Mucosa of rectum (tissue), 2 donors: ENCODE measurements around the gene RTCB.

Experiments used
- H3K27ac ChIP-seq, 2 donors: one replicate each; pipeline ENCODE4 v1.7.0; 2013; ENCODE audit warnings: inconsistent platforms in 2 of 2, low read depth in 2 of 2, low read length in 2 of 2
- H3K27me3 ChIP-seq, 2 donors: one replicate each; pipeline ENCODE4 v1.7.0; 2013; ENCODE audit warnings: low read length in 2 of 2; ENCODE audit not compliant: control insufficient read depth in 2 of 2, insufficient read depth in 2 of 2
- H3K36me3 ChIP-seq, 2 donors: one replicate each; pipeline ENCODE4 v1.7.0; 2013; ENCODE audit warnings: low read length in 2 of 2; ENCODE audit not compliant: control insufficient read depth in 2 of 2, insufficient read depth in 2 of 2
- H3K4me1 ChIP-seq, 2 donors: one replicate each; pipeline ENCODE4 v1.7.0; 2013; ENCODE audit warnings: low read length in 2 of 2, mild to moderate bottlenecking in 1 of 2; ENCODE audit not compliant: control insufficient read depth in 2 of 2, insufficient read depth in 2 of 2
- H3K4me3 ChIP-seq, 2 donors: one replicate each; pipeline ENCODE4 v1.7.0; 2013; ENCODE audit warnings: low read length in 2 of 2
- H3K9ac ChIP-seq, 2 donors: one replicate each; pipeline ENCODE4 v1.7.0; 2013; ENCODE audit warnings: low read length in 2 of 2, low read depth in 1 of 2, mild to moderate bottlenecking in 1 of 2
- H3K9me3 ChIP-seq, 2 donors: one replicate each; pipeline ENCODE4 v1.7.0; 2013; ENCODE audit warnings: low read length in 2 of 2; ENCODE audit not compliant: control insufficient read depth in 2 of 2
- donor health status: healthy.
- donor health status: Normal muscosa, but diverticular disease.

The RTCB gene

GRCh38 chr22:32417906-32418305 lies 5.9 kb upstream of the RTCB start:
- H3K27me3 ChIP-seq = peaks cover 0 to 6% of the 10 kb centered on the region in 2 donors
- H3K4me1 ChIP-seq = no peaks in the 10 kb centered on the region
- no peaks in the 10 kb centered on the region for H3K9me3 ChIP-seq
- no peak overlapping the region for H3K9ac ChIP-seq
- no peak overlapping the region for H3K4me3 ChIP-seq
- H3K36me3 ChIP-seq = no peaks in the 10 kb centered on the region
- H3K27ac ChIP-seq = no peak overlapping the region

- H3K9ac ChIP-seq = no peak overlapping the region
- H3K27me3 ChIP-seq = peaks cover 0 to 6% of the 10 kb centered on the region in 2 donors
- peaks cover 0 to 3% of the 10 kb centered on the region in 2 donors for H3K4me1 ChIP-seq
- H3K4me3 ChIP-seq = no peak overlapping the region
- H3K36me3 ChIP-seq = no peaks in the 10 kb centered on the region
- no peak overlapping the region for H3K27ac ChIP-seq
- H3K9me3 ChIP-seq = no peaks in the 10 kb centered on the region
These were observed 4.6 kb upstream of the RTCB start for GRCh38 chr22:32416556-32417085.

DNA sequence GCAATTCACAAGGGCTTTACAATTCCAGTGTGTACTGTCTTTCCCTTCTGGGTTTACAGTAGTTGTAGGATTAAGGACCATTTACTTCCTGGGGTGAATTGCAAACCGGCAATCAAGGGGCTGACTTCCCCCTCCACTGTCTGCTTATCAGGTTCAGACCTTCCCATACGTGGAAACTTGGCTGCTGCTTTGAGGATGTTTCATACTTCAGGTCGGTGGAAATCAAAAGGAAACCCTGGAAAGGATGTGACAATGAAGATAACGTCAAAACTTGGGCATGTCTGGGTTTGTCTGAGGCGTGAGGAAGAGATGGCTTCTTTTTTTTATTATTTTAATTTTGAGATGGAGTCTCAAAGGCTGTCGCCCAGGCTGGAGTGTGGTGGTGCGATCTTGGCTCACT lies 2.1 kb upstream of the RTCB start:
- Histone ChIP-seq H3K27ac (no peak overlapping the region), H3K36me3 (no peaks in the 10 kb centered on the region), H3K9ac (no peak overlapping the region), H3K9me3 (no peaks in the 10 kb centered on the region), H3K4me1 (peaks cover 15 to 18% of the 10 kb centered on the region in 2 donors), H3K27me3 (peaks cover 0 to 6% of the 10 kb centered on the region in 2 donors), H3K4me3 (no peak overlapping the region)

DNA sequence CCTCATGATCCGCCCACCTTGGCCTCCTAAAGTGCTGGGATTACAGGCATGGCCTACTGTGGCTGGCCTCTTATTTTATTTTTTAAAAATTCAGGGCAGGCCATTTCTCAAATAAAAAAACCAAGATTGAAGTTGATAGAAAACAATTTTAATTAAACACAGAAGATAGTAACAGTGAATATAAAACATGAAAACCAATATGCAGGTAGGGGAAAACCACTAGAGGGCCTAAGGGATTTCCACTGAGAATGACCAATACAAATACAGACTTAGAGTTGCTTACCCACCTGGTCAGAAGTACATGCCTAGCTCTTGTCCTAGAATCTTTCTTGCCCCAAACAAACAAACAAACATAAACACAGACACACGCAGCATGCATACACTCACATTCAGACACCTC lies 1.7 kb upstream of the RTCB start:
- Histone ChIP-seq H3K27me3 (peaks cover 0 to 6% of the 10 kb centered on the region in 2 donors), H3K4me3 (no peak overlapping the region), H3K36me3 (peaks cover 0 to 2% of the 10 kb centered on the region in 2 donors), H3K9me3 (no peaks in the 10 kb centered on the region), H3K9ac (no peak overlapping the region), H3K27ac (no peak overlapping the region), H3K4me1 (peaks cover 16 to 18% of the 10 kb centered on the region in 2 donors)

DNA sequence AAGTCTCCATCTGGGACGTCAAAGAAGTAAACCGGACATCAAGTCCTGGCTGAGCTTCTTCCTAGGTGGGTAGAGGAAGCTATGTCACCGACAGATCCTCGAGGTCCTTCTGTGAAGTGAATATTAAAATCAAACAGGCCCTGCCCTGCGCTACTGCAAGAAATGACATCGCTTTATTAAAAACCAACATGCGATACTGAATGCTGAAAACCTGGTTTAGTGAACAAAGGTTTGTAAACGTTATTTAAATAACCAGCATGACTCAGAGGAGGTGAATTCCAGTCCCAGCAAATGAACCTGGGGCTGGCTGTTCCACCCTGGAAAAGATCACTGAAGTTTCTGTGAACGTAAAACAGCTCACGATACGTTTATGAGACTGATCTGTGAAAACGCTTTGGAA lies 645 bp downstream of the RTCB start:
- Histone ChIP-seq H3K4me3 (peak overlapping the region; percentile 94 to 99), H3K27me3 (no peaks in the 10 kb centered on the region), H3K4me1 (peaks cover 16 to 18% of the 10 kb centered on the region in 2 donors), H3K9ac (peak overlapping the region; percentile 91 to 93), H3K27ac (peak overlapping the region; percentile 85 to 86), H3K9me3 (no peaks in the 10 kb centered on the region), H3K36me3 (peaks cover 19 to 24% of the 10 kb centered on the region in 2 donors)

GRCh38 chr22:32410459-32410858 lies 1.6 kb downstream of the RTCB start:
- Histone ChIP-seq H3K9me3 (no peaks in the 10 kb centered on the region), H3K4me3 (peak overlapping the region; percentile 49 to 94), H3K9ac (peak overlapping the region; percentile 1 to 93), H3K27ac (peak overlapping the region; percentile 85 to 86), H3K4me1 (peaks cover 16 to 18% of the 10 kb centered on the region in 2 donors), H3K36me3 (peaks cover 28 to 33% of the 10 kb centered on the region in 2 donors), H3K27me3 (no peaks in the 10 kb centered on the region)

DNA sequence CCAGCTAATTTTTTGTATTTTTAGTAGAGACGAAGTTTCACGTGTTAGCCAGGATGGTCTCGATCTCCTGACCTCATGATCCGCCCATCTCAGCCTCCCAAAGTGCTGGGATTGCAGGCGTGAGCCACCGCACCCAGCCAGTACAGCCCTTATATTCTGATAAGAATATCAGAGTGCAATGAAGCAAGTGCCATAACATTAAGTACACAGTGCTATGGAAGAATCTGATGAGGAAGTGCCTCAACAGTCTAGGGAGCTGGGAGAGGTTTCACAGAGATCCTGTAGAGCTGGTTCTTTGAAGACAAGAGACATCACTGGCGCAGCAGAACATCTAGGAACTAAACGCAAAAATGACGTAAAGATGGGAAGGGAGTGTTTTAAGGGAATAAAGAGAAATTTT lies 2.1 kb downstream of the RTCB start:
- H3K9ac ChIP-seq = peak overlapping the region in 1 of 2 donors; percentile 93
- H3K4me3 ChIP-seq = peak overlapping the region; percentile 49 to 94
- H3K4me1 ChIP-seq = peaks cover 16 to 18% of the 10 kb centered on the region in 2 donors

GRCh38 chr22:32407936-32408335 lies 4.1 kb downstream of the RTCB start:
- H3K27ac ChIP-seq = peak overlapping the region in 1 of 2 donors; percentile 1

More for the DNA sequence above, 2.1 kb downstream of the RTCB start:
- Histone ChIP-seq H3K27ac (peak overlapping the region; percentile 85 to 86), H3K36me3 (peaks cover 33 to 38% of the 10 kb centered on the region in 2 donors), H3K9me3 (no peaks in the 10 kb centered on the region), H3K27me3 (no peaks in the 10 kb centered on the region)

DNA sequence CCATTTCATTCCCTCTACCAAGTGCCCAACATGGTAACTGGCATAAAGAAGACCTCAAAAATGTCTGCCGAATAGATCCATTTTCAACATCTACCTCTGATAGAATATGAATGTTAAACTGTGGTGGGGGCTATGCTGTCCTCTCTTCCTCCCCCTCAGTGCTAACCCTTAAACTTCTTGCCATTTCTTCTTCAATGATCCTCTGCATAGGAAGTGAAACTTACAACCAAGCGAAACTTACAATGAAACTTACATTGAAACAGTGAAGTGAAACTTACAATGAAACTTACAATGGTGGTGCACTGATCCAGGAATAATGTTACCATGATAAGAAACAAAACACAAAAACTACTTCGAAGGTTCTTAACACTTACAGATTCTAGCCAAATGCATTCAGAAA lies 4.7 kb downstream of the RTCB start:
- H3K27me3 ChIP-seq = no peaks in the 10 kb centered on the region
- H3K9me3 ChIP-seq = no peaks in the 10 kb centered on the region
- H3K9ac ChIP-seq = no peak overlapping the region
- no peak overlapping the region for H3K27ac ChIP-seq
- H3K4me1 ChIP-seq = peaks cover 15 to 16% of the 10 kb centered on the region in 2 donors
- peak overlapping the region in 1 of 2 donors; percentile 3 for H3K4me3 ChIP-seq
- H3K36me3 ChIP-seq = peaks cover 43 to 52% of the 10 kb centered on the region in 2 donors

More at GRCh38 chr22:32407936-32408335, 4.1 kb downstream of the RTCB start:
- Histone ChIP-seq H3K4me1 (peaks cover 16 to 18% of the 10 kb centered on the region in 2 donors), H3K36me3 (peaks cover 39 to 52% of the 10 kb centered on the region in 2 donors), H3K27me3 (no peaks in the 10 kb centered on the region), H3K4me3 (no peak overlapping the region), H3K9me3 (no peaks in the 10 kb centered on the region), H3K9ac (no peak overlapping the region)

DNA sequence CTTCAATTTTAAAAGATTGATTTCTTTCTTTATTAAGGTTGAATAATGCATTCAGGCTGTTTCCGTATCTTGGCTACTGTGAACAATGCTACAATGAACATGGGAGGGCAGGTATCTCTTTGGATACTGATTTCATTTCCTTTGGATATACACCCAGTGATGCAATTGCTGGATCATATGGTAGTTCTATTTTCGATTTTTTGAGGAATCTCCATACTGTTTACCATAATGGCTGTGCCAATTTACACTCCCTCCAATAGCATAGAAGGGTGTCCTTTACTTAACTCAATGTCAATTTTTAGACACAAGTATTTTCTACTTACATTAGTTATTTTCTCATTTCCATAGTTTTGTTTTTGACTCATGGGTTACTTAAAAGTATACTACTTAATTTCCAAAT lies 8.0 kb downstream of the RTCB start:
- Histone ChIP-seq H3K36me3 (peaks cover 71 to 83% of the 10 kb centered on the region in 2 donors), H3K27ac (no peak overlapping the region), H3K9me3 (no peaks in the 10 kb centered on the region), H3K9ac (no peak overlapping the region), H3K4me3 (no peak overlapping the region), H3K27me3 (no peaks in the 10 kb centered on the region), H3K4me1 (no peaks in the 10 kb centered on the region)
